Measurements from ENCODE around the gene CCDC178.
"Not testable (repeated sequence)": the region's sequence is repeated elsewhere in the genome, so short reads cannot be mapped to it uniquely, and the experiment has no call there.

CCDC178 gene

GRCh38 chr18:33350256-33350655, 90.3 kb downstream of the CCDC178 start:
- H3K9ac ChIP-seq (ENCODE audit: low read length) = no peak overlapping the region
- H3K36me3 ChIP-seq (ENCODE audit: control insufficient read depth, low read depth, low read length) = no peaks in the 10 kb centered on the region
- no peak overlapping the region for H3K27ac ChIP-seq (ENCODE audit: low read length)
- H3K4me1 ChIP-seq (ENCODE audit: control insufficient read depth, low read depth, low read length) = peaks cover 2% of the 10 kb centered on the region
- no peaks in the 10 kb centered on the region for H3K9me3 ChIP-seq (ENCODE audit: control insufficient read depth, low read depth, low read length)
- no peak overlapping the region for H3K4me3 ChIP-seq (ENCODE audit: low read length)
- no peaks in the 10 kb centered on the region for H3K27me3 ChIP-seq (ENCODE audit: control insufficient read depth, insufficient read depth, low read length)

GRCh38 chr18:33339733-33340132, 100.8 kb downstream of the CCDC178 start:
- not testable (repeated sequence) for H3K27ac ChIP-seq (ENCODE audit: low read length); H3K9me3 ChIP-seq (ENCODE audit: control insufficient read depth, low read depth, low read length); H3K4me3 ChIP-seq (ENCODE audit: low read length); H3K27me3 ChIP-seq (ENCODE audit: control insufficient read depth, insufficient read depth, low read length); H3K36me3 ChIP-seq (ENCODE audit: control insufficient read depth, low read depth, low read length); H3K4me1 ChIP-seq (ENCODE audit: control insufficient read depth, low read depth, low read length); H3K9ac ChIP-seq (ENCODE audit: low read length)

- no peak overlapping the region for H3K4me3 ChIP-seq (ENCODE audit: low read length)
- no peaks in the 10 kb centered on the region for H3K4me1 ChIP-seq (ENCODE audit: control insufficient read depth, low read depth, low read length)
- no peaks in the 10 kb centered on the region for H3K9me3 ChIP-seq (ENCODE audit: control insufficient read depth, low read depth, low read length)
- no peak overlapping the region for H3K27ac ChIP-seq (ENCODE audit: low read length)
- H3K27me3 ChIP-seq (ENCODE audit: control insufficient read depth, insufficient read depth, low read length) = no peaks in the 10 kb centered on the region
- H3K36me3 ChIP-seq (ENCODE audit: control insufficient read depth, low read depth, low read length) = no peaks in the 10 kb centered on the region
- no peak overlapping the region for H3K9ac ChIP-seq (ENCODE audit: low read length)
These were observed 105.7 kb downstream of the CCDC178 start for GRCh38 chr18:33334781-33335180.

- Histone ChIP-seq H3K27me3 (ENCODE audit: control insufficient read depth, insufficient read depth, low read length) (no peaks in the 10 kb centered on the region), H3K4me1 (ENCODE audit: control insufficient read depth, low read depth, low read length) (no peaks in the 10 kb centered on the region), H3K27ac (ENCODE audit: low read length) (no peak overlapping the region), H3K9ac (ENCODE audit: low read length) (no peak overlapping the region), H3K36me3 (ENCODE audit: control insufficient read depth, low read depth, low read length) (no peaks in the 10 kb centered on the region), H3K4me3 (ENCODE audit: low read length) (no peak overlapping the region), H3K9me3 (ENCODE audit: control insufficient read depth, low read depth, low read length) (no peaks in the 10 kb centered on the region)
These were observed 109.8 kb downstream of the CCDC178 start for GRCh38 chr18:33330711-33331110.

GRCh38 chr18:33326975-33327374, 113.5 kb downstream of the CCDC178 start:
- no peak overlapping the region for H3K4me3 ChIP-seq (ENCODE audit: low read length)
- H3K9ac ChIP-seq (ENCODE audit: low read length) = no peak overlapping the region
- H3K27ac ChIP-seq (ENCODE audit: low read length) = no peak overlapping the region
- H3K36me3 ChIP-seq (ENCODE audit: control insufficient read depth, low read depth, low read length) = no peaks in the 10 kb centered on the region
- no peaks in the 10 kb centered on the region for H3K9me3 ChIP-seq (ENCODE audit: control insufficient read depth, low read depth, low read length)
- no peaks in the 10 kb centered on the region for H3K4me1 ChIP-seq (ENCODE audit: control insufficient read depth, low read depth, low read length)
- H3K27me3 ChIP-seq (ENCODE audit: control insufficient read depth, insufficient read depth, low read length) = no peaks in the 10 kb centered on the region

GRCh38 chr18:33317640-33318039, 122.9 kb downstream of the CCDC178 start:
- no peaks in the 10 kb centered on the region for H3K9me3 ChIP-seq (ENCODE audit: control insufficient read depth, low read depth, low read length)
- H3K4me3 ChIP-seq (ENCODE audit: low read length) = no peak overlapping the region
- no peak overlapping the region for H3K27ac ChIP-seq (ENCODE audit: low read length)
- no peaks in the 10 kb centered on the region for H3K4me1 ChIP-seq (ENCODE audit: control insufficient read depth, low read depth, low read length)
- H3K9ac ChIP-seq (ENCODE audit: low read length) = no peak overlapping the region
- H3K27me3 ChIP-seq (ENCODE audit: control insufficient read depth, insufficient read depth, low read length) = no peaks in the 10 kb centered on the region
- no peaks in the 10 kb centered on the region for H3K36me3 ChIP-seq (ENCODE audit: control insufficient read depth, low read depth, low read length)

GRCh38 chr18:33316146-33316587, 124.4 kb downstream of the CCDC178 start:
- no peak overlapping the region for H3K9ac ChIP-seq (ENCODE audit: low read length)
- H3K27ac ChIP-seq (ENCODE audit: low read length) = no peak overlapping the region
- H3K27me3 ChIP-seq (ENCODE audit: control insufficient read depth, insufficient read depth, low read length) = no peaks in the 10 kb centered on the region
- no peak overlapping the region for H3K4me3 ChIP-seq (ENCODE audit: low read length)
- H3K9me3 ChIP-seq (ENCODE audit: control insufficient read depth, low read depth, low read length) = no peaks in the 10 kb centered on the region
- no peaks in the 10 kb centered on the region for H3K4me1 ChIP-seq (ENCODE audit: control insufficient read depth, low read depth, low read length)
- no peaks in the 10 kb centered on the region for H3K36me3 ChIP-seq (ENCODE audit: control insufficient read depth, low read depth, low read length)

GRCh38 chr18:33307520-33307919, 133.0 kb downstream of the CCDC178 start:
- H3K4me1 ChIP-seq (ENCODE audit: control insufficient read depth, low read depth, low read length) = no peaks in the 10 kb centered on the region
- no peak overlapping the region for H3K4me3 ChIP-seq (ENCODE audit: low read length)
- H3K27me3 ChIP-seq (ENCODE audit: control insufficient read depth, insufficient read depth, low read length) = no peaks in the 10 kb centered on the region
- H3K36me3 ChIP-seq (ENCODE audit: control insufficient read depth, low read depth, low read length) = no peaks in the 10 kb centered on the region
- H3K27ac ChIP-seq (ENCODE audit: low read length) = no peak overlapping the region
- no peak overlapping the region for H3K9ac ChIP-seq (ENCODE audit: low read length)
- H3K9me3 ChIP-seq (ENCODE audit: control insufficient read depth, low read depth, low read length) = no peaks in the 10 kb centered on the region

GRCh38 chr18:33304277-33304676, 136.2 kb downstream of the CCDC178 start:
- Histone ChIP-seq H3K9ac (ENCODE audit: low read length) (no peak overlapping the region), H3K36me3 (ENCODE audit: control insufficient read depth, low read depth, low read length) (no peaks in the 10 kb centered on the region), H3K4me3 (ENCODE audit: low read length) (no peak overlapping the region), H3K27ac (ENCODE audit: low read length) (no peak overlapping the region), H3K27me3 (ENCODE audit: control insufficient read depth, insufficient read depth, low read length) (no peaks in the 10 kb centered on the region), H3K4me1 (ENCODE audit: control insufficient read depth, low read depth, low read length) (no peaks in the 10 kb centered on the region), H3K9me3 (ENCODE audit: control insufficient read depth, low read depth, low read length) (no peaks in the 10 kb centered on the region)

- no peak overlapping the region for H3K9ac ChIP-seq (ENCODE audit: low read length)
- no peak overlapping the region for H3K27ac ChIP-seq (ENCODE audit: low read length)
- H3K27me3 ChIP-seq (ENCODE audit: control insufficient read depth, insufficient read depth, low read length) = no peaks in the 10 kb centered on the region
- H3K4me1 ChIP-seq (ENCODE audit: control insufficient read depth, low read depth, low read length) = no peaks in the 10 kb centered on the region
- no peaks in the 10 kb centered on the region for H3K36me3 ChIP-seq (ENCODE audit: control insufficient read depth, low read depth, low read length)
- H3K4me3 ChIP-seq (ENCODE audit: low read length) = no peak overlapping the region
- no peaks in the 10 kb centered on the region for H3K9me3 ChIP-seq (ENCODE audit: control insufficient read depth, low read depth, low read length)
These were observed 149.0 kb downstream of the CCDC178 start for GRCh38 chr18:33291539-33291938.

DNA sequence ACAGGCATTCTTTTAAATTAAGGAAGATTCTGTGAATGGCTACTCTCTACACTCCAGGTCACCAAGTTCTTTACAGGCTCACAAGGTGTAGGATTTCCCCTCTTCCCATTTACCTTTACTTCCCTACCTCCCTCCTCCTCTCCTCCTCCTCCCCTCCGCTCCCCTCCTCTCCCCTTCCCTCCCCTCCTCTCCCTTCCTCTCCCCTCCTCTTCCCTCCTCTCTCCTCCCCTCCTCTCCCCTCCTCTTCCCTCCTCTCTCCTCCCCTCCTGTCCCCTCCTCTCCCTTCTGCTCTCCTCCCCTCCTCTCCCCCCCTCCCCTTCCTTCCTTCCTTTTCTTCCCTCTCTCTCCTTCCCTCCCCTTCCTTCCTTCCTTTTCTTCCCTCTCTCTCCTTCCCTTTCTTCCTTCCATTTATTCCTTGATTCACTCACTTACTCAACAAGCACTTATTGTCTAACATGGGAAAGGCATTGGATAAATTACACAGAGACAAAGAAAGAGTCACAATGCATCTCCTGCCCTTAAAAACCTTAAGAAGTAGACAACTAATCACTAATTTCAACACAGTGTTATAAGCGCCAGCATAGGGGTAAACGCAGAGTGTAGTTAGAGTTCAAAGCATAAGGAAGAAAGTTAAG, 152.3 kb downstream of the CCDC178 start:
- H3K4me1 ChIP-seq (ENCODE audit: control insufficient read depth, low read depth, low read length) = no peaks in the 10 kb centered on the region
- H3K9me3 ChIP-seq (ENCODE audit: control insufficient read depth, low read depth, low read length) = no peaks in the 10 kb centered on the region
- no peaks in the 10 kb centered on the region for H3K27me3 ChIP-seq (ENCODE audit: control insufficient read depth, insufficient read depth, low read length)
- no peaks in the 10 kb centered on the region for H3K36me3 ChIP-seq (ENCODE audit: control insufficient read depth, low read depth, low read length)
- H3K9ac ChIP-seq (ENCODE audit: low read length) = no peak overlapping the region
- H3K4me3 ChIP-seq (ENCODE audit: low read length) = no peak overlapping the region
- no peak overlapping the region for H3K27ac ChIP-seq (ENCODE audit: low read length)

DNA sequence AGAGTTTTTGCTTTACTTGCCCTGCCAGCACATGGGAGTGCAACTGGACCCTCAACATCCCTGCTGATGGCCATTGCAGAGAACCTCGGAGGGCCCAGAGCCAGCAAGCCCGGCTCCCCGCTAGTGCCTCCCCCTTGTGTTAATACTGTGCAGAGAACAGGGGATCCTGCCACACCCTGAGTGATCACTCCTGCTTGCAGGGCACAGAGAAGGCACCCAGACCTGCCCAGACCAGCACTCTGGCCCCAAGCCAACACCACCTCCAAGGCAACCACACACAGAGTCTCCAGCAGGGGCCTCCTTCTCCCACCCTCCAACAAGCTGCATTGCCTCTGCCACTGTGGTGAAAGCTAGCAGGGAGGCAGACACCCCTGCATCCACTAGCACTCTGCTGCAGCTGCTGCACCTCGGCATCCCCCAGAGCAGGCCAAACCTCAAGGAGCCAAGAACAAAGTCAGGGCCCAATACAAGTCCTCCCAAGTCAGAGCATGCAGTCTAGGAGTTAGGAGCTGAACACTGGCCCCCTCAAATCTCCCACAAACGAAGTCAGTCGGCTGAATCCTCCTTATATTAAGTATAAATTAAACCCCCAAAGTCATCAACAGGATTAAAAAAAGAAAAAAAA, 157.7 kb downstream of the CCDC178 start:
- Histone ChIP-seq H3K36me3 (ENCODE audit: control insufficient read depth, low read depth, low read length) (no peaks in the 10 kb centered on the region), H3K9ac (ENCODE audit: low read length) (no peak overlapping the region), H3K9me3 (ENCODE audit: control insufficient read depth, low read depth, low read length) (no peaks in the 10 kb centered on the region), H3K27me3 (ENCODE audit: control insufficient read depth, insufficient read depth, low read length) (no peaks in the 10 kb centered on the region), H3K4me1 (ENCODE audit: control insufficient read depth, low read depth, low read length) (peaks cover under 1% of the 10 kb centered on the region), H3K4me3 (ENCODE audit: low read length) (no peak overlapping the region), H3K27ac (ENCODE audit: low read length) (no peak overlapping the region)
